Progenitor cell of endocrine pancreas (in vitro differentiated cells): ENCODE measurements around the gene CSMD2. TPM values are rescaled to one million over a fixed set of nuclear protein-coding genes. Genes with fewer than 3 reads are reported as not detected.
"Not testable (repeated sequence)": the region's sequence is repeated elsewhere in the genome, so short reads cannot be mapped to it uniquely, and the experiment has no call there.

ENCODE experiments used
- DNase-seq: peaks from one replicate; pipeline ENCODE4 v3.0.0; 2021; ENCODE audit warnings: low spot score; ENCODE audit not compliant: unreplicated experiment
- H3K27ac Mint-ChIP-seq: 2 replicates; pipeline ENCODE4 v1.8.0; 2021; ENCODE audit warnings: mild to moderate bottlenecking, moderate library complexity, mixed read lengths
- H3K27me3 Mint-ChIP-seq: 2 replicates; pipeline ENCODE4 v1.8.0; 2021; ENCODE audit warnings: mixed read lengths
- H3K36me3 Mint-ChIP-seq: 2 replicates; pipeline ENCODE4 v1.8.0; 2022; ENCODE audit warnings: mixed read lengths; ENCODE audit not compliant: insufficient read depth
- H3K4me1 Mint-ChIP-seq: 2 replicates; pipeline ENCODE4 v1.8.0; 2021; ENCODE audit warnings: low read depth, mixed read lengths
- H3K4me3 Mint-ChIP-seq: 2 replicates; pipeline ENCODE4 v1.8.0; 2021; ENCODE audit warnings: low read depth, mild to moderate bottlenecking, moderate library complexity, mixed read lengths
- H3K9me3 Mint-ChIP-seq: 2 replicates; pipeline ENCODE4 v1.8.0; 2021; ENCODE audit warnings: low read depth, mixed read lengths
- total RNA-seq: library from RNA; stranded (reverse); gene quantifications from 2 replicates; pipeline ENCODE4 v1.2.1, GENCODE V29; 2021
- TF ChIP-seq, protein P1 (sequence below): fragments of 200-600 bp; sonication (generic); IDR thresholded peaks from one replicate; pipeline ENCODE4 v1.5.0; 2021; ENCODE audit warnings: antibody characterized with exemption, mild to moderate bottlenecking; ENCODE audit not compliant: unreplicated experiment

CSMD2 gene
- total RNA-seq, 1 donor from 2014 or later, result 0.38 TPM

DNA sequence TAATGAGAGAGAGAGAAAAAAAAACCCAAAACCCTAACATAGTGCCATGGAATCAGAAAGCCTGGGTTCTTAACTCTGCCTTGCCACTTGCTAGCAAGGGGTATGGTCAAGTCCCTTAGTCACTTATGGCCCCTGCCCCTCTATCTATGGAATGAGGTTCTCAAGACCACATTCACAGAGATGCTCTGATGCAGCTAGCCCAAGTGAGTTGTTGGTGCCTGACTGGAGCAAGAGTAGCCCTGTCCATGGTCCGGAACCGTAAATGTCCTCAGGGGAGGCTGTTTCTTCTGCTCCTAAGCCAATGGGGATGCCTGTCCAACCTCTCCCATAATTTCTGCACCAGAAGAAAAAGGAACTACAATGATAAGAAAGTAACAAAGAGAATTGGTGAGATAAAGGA lies 56.8 kb downstream of the CSMD2 start:
- Mint-ChIP-seq H3K9me3 (no peaks in the 10 kb centered on the region), H3K4me3 (no peak overlapping the region), H3K27ac (no peak overlapping the region), H3K4me1 (no peaks in the 10 kb centered on the region), H3K36me3 (no peaks in the 10 kb centered on the region), H3K27me3 (peaks cover 7% of the 10 kb centered on the region)
- no peak for DNase-seq
- TF ChIP-seq, protein P1, sequence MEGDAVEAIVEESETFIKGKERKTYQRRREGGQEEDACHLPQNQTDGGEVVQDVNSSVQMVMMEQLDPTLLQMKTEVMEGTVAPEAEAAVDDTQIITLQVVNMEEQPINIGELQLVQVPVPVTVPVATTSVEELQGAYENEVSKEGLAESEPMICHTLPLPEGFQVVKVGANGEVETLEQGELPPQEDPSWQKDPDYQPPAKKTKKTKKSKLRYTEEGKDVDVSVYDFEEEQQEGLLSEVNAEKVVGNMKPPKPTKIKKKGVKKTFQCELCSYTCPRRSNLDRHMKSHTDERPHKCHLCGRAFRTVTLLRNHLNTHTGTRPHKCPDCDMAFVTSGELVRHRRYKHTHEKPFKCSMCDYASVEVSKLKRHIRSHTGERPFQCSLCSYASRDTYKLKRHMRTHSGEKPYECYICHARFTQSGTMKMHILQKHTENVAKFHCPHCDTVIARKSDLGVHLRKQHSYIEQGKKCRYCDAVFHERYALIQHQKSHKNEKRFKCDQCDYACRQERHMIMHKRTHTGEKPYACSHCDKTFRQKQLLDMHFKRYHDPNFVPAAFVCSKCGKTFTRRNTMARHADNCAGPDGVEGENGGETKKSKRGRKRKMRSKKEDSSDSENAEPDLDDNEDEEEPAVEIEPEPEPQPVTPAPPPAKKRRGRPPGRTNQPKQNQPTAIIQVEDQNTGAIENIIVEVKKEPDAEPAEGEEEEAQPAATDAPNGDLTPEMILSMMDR, result no peak

DNA sequence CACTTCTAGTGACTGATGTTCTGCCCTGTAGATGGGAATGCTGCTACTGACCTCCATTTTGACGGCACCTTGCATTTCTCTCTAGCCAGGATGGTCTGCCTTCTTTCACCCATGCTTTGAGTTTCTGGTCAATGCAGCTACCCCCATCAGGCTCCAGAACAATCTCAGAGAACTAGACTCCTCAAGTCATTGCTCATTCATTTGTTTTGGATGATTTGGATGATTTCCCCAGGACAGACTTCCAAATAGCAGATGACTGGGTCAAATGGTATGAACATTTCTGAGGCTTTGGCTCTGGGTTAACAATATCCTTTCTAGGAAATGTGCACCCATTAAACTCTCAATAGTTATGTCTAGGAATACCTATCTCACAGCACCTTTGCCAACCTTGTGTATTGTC lies 63.9 kb downstream of the CSMD2 start:
- Mint-ChIP-seq H3K36me3 (no peaks in the 10 kb centered on the region), H3K27ac (no peak overlapping the region), H3K4me1 (no peaks in the 10 kb centered on the region), H3K4me3 (no peak overlapping the region), H3K27me3 (peaks cover 9% of the 10 kb centered on the region), H3K9me3 (no peaks in the 10 kb centered on the region)
- no peak for DNase-seq
- TF ChIP-seq, protein P1, result no peak

DNA sequence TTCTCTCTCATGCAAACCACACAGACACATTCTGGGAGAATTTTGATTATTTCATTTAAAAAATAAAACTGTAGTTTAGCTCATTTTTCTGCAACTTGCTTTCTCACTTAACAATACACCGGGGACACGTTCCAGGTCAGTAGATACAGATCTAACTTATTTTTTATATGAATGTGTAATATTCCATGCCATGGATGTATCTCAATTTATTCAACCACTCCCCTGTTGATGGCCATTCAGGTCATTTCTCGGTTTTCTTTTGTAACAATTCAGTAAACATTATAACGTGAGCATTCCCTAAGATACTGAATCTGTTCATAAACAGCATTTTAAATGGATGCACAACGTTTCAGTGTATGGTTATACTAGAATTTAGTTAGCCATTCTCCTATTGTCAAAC lies 64.7 kb downstream of the CSMD2 start:
- no peak for DNase-seq
- no peaks in the 10 kb centered on the region for H3K36me3 Mint-ChIP-seq
- H3K9me3 Mint-ChIP-seq, result no peaks in the 10 kb centered on the region
- TF ChIP-seq, protein P1, result no peak
- H3K27ac Mint-ChIP-seq, result no peak overlapping the region
- H3K27me3 Mint-ChIP-seq, result peaks cover 9% of the 10 kb centered on the region
- no peak overlapping the region for H3K4me3 Mint-ChIP-seq
- no peaks in the 10 kb centered on the region for H3K4me1 Mint-ChIP-seq

DNA sequence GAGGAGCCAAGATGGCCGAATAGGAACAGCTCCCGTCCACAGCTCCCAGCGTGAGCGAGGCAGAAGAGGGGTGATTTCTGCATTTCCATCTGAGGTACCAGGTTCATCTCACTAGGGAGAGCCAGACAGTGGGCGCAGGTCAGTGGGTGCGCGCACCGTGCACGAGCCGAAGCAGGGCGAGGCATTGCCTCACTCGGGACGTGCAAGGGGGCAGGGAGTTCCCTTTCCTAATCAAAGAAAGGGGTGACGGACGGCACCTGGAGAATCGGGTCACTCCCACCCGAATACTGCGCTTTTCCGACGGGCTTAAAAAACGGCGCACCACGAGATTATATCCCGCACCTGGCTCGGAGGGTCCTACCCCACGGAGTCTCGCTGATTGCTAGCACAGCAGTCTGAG lies 72.6 kb downstream of the CSMD2 start:
- not testable (repeated sequence) for DNase-seq, H3K4me3 Mint-ChIP-seq, H3K27ac Mint-ChIP-seq

DNA sequence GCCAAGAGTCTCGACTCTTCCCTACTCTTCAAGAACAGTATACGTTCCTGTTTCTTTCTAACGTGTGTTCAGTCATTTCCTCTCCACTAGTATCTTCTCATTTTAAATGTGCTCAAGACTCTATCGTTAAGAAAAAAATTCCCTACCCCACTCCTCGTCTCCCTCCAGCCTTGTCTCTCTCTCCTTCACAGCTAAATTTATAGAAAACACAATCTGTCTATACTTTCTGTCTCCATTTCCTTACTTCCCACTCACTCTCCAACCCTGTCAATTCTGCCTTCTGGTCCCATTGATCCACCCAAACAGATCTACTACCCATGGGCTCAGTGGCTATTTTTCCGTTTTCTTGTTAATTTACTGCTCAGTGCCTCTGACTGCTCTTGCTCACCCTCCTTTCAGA lies 75.3 kb downstream of the CSMD2 start:
- Mint-ChIP-seq H3K27ac (no peak overlapping the region), H3K4me1 (no peaks in the 10 kb centered on the region), H3K9me3 (peaks cover 7% of the 10 kb centered on the region), H3K27me3 (peaks cover 13% of the 10 kb centered on the region), H3K36me3 (no peaks in the 10 kb centered on the region), H3K4me3 (no peak overlapping the region)
- TF ChIP-seq, protein P1, result no peak
- DNase-seq, result no peak

More for the DNA sequence above, 72.6 kb downstream of the CSMD2 start:
- not testable (repeated sequence) for H3K9me3 Mint-ChIP-seq, H3K4me1 Mint-ChIP-seq, H3K27me3 Mint-ChIP-seq, H3K36me3 Mint-ChIP-seq

DNA sequence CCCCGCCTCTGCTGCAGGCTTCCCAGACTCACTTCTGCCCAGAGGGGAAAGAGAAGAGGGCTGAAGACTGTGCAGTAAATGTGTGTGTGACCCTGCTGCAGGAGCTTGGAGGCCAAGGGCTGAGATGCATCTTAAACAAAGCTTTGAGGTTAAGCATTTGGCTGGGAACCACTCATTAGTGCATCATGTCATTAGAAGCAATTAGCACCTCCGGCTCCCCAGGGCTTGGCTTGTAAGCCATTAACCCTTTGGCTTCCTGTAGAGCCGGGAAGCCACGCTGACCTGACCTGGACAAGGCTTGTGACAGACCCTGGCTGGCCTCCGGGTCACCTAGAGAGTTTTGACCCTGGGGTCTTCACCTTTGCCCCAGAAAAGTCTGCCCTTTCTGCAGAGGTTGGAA lies 77.0 kb downstream of the CSMD2 start:
- peaks cover 12% of the 10 kb centered on the region for H3K9me3 Mint-ChIP-seq
- H3K27me3 Mint-ChIP-seq, result peaks cover 13% of the 10 kb centered on the region
- H3K27ac Mint-ChIP-seq, result no peak overlapping the region
- no peaks in the 10 kb centered on the region for H3K4me1 Mint-ChIP-seq
- H3K4me3 Mint-ChIP-seq, result no peak overlapping the region
- H3K36me3 Mint-ChIP-seq, result no peaks in the 10 kb centered on the region
- TF ChIP-seq, protein P1, result no peak
- DNase-seq, result no peak
